Liver (tissue), 3 donors: ENCODE data around the gene OCA2.

Source experiments
- EGR1 ChIP-seq, 2 donors: IDR thresholded peaks; 2 replicates each; pipeline ENCODE4 v1.6.1; 2016 to 2018; ENCODE audit warnings: antibody characterized with exemption in 2 of 2, low read depth in 2 of 2
- FOXA1 ChIP-seq: IDR thresholded peaks from 2 replicates; pipeline ENCODE4 v1.6.1; 2016; ENCODE audit warnings: antibody characterized with exemption
- JUND ChIP-seq, 2 donors: IDR thresholded peaks; 2 replicates each; pipeline ENCODE4 v1.6.1; 2016; ENCODE audit warnings: antibody characterized with exemption in 2 of 2
- RAD21 ChIP-seq, 2 donors: IDR thresholded peaks; 2 replicates each; pipeline ENCODE4 v1.6.1; 2016; ENCODE audit warnings: antibody characterized with exemption in 2 of 2, mild to moderate bottlenecking in 2 of 2
- SP1 ChIP-seq: IDR thresholded peaks from 2 replicates; pipeline ENCODE4 v1.6.1; 2018; ENCODE audit warnings: antibody characterized with exemption, mild to moderate bottlenecking
- TAF1 ChIP-seq: conservative IDR thresholded peaks from 2 replicates; pipeline ENCODE4 v1.6.1; 2016; ENCODE audit warnings: antibody characterized with exemption, mild to moderate bottlenecking
- YY1 ChIP-seq: IDR thresholded peaks from 2 replicates; pipeline ENCODE4 v1.6.1; 2016; ENCODE audit warnings: antibody characterized with exemption, mild to moderate bottlenecking
- TF ChIP-seq, protein P1 (sequence below): fragments of 150-350 bp; IDR thresholded peaks from 2 replicates; pipeline ENCODE4 v1.5.1; 2017; ENCODE audit warnings: improper control_type of control experiment, low read depth, low read length; ENCODE audit not compliant: missing input control
- TF ChIP-seq, protein P2 (sequence below): IDR thresholded peaks from 2 replicates; pipeline ENCODE4 v1.6.1; 2016; ENCODE audit warnings: antibody characterized with exemption
- TF ChIP-seq, protein P3 (sequence below): IDR thresholded peaks from 2 replicates; pipeline ENCODE4 v1.6.1; 2016; ENCODE audit warnings: antibody characterized with exemption, mild to moderate bottlenecking
- donor health status: healthy.
- donor health status: healthy.

DNA sequence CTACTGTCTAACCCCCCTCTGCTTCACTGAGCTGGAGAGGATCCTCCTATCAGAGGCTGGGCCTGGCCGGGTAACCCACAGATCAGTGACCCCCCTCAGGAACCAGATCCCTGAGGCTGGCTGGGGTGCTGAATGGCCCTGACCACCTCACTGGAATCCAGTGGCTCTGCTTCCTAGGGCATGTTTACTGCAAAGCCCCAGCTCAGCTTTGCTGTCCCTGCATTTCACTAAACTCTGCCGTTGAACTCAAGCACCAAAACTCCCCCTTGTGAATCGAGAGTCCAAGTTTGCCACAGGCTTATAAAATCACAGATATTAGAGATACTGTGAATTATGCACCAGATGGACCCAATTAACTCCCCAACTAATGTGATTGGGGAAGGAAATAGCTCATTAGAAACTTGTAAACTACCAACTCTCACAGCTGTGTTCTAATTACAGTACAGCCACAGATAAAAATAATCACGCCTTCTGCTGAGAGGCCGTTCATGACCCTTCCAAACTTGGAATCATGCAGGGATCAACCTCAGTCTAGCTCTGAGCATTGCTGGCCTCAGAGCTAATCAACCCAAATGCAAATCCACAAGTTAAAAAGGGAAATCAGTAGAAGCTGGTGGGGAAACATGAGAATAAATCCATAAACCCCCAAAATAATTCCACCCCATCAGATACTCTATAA lies 47.0 kb downstream of the OCA2 start:
- TF ChIP-seq JUND (IDR thresholded peaks at IDR 0.05), result no peak
- TF ChIP-seq RAD21 (IDR thresholded peaks at IDR 0.05), result no peak
- TF ChIP-seq, protein P1, sequence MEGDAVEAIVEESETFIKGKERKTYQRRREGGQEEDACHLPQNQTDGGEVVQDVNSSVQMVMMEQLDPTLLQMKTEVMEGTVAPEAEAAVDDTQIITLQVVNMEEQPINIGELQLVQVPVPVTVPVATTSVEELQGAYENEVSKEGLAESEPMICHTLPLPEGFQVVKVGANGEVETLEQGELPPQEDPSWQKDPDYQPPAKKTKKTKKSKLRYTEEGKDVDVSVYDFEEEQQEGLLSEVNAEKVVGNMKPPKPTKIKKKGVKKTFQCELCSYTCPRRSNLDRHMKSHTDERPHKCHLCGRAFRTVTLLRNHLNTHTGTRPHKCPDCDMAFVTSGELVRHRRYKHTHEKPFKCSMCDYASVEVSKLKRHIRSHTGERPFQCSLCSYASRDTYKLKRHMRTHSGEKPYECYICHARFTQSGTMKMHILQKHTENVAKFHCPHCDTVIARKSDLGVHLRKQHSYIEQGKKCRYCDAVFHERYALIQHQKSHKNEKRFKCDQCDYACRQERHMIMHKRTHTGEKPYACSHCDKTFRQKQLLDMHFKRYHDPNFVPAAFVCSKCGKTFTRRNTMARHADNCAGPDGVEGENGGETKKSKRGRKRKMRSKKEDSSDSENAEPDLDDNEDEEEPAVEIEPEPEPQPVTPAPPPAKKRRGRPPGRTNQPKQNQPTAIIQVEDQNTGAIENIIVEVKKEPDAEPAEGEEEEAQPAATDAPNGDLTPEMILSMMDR, result no peak
- TF ChIP-seq, protein P2, sequence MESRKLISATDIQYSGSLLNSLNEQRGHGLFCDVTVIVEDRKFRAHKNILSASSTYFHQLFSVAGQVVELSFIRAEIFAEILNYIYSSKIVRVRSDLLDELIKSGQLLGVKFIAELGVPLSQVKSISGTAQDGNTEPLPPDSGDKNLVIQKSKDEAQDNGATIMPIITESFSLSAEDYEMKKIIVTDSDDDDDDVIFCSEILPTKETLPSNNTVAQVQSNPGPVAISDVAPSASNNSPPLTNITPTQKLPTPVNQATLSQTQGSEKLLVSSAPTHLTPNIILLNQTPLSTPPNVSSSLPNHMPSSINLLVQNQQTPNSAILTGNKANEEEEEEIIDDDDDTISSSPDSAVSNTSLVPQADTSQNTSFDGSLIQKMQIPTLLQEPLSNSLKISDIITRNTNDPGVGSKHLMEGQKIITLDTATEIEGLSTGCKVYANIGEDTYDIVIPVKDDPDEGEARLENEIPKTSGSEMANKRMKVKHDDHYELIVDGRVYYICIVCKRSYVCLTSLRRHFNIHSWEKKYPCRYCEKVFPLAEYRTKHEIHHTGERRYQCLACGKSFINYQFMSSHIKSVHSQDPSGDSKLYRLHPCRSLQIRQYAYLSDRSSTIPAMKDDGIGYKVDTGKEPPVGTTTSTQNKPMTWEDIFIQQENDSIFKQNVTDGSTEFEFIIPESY, result no peak
- TF ChIP-seq, protein P3, sequence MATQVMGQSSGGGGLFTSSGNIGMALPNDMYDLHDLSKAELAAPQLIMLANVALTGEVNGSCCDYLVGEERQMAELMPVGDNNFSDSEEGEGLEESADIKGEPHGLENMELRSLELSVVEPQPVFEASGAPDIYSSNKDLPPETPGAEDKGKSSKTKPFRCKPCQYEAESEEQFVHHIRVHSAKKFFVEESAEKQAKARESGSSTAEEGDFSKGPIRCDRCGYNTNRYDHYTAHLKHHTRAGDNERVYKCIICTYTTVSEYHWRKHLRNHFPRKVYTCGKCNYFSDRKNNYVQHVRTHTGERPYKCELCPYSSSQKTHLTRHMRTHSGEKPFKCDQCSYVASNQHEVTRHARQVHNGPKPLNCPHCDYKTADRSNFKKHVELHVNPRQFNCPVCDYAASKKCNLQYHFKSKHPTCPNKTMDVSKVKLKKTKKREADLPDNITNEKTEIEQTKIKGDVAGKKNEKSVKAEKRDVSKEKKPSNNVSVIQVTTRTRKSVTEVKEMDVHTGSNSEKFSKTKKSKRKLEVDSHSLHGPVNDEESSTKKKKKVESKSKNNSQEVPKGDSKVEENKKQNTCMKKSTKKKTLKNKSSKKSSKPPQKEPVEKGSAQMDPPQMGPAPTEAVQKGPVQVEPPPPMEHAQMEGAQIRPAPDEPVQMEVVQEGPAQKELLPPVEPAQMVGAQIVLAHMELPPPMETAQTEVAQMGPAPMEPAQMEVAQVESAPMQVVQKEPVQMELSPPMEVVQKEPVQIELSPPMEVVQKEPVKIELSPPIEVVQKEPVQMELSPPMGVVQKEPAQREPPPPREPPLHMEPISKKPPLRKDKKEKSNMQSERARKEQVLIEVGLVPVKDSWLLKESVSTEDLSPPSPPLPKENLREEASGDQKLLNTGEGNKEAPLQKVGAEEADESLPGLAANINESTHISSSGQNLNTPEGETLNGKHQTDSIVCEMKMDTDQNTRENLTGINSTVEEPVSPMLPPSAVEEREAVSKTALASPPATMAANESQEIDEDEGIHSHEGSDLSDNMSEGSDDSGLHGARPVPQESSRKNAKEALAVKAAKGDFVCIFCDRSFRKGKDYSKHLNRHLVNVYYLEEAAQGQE, result no peak
- TF ChIP-seq FOXA1, result no peak
- TF ChIP-seq SP1, result no peak
- no peak for TF ChIP-seq YY1
- TF ChIP-seq EGR1 (IDR thresholded peaks at IDR 0.05; ENCODE audit: low read depth in 2 of 2), result no peak
- no peak for TF ChIP-seq TAF1
